H1 (cell line): ENCODE data around the gene KCNC1. TPM values are rescaled to one million over a fixed set of nuclear protein-coding genes. Genes with fewer than 3 reads are reported as not detected.

Experiments
- CTCF ChIA-PET: fragments of 300-600 bp; sonication (Branson Sonifier 250); formaldehyde crosslinking; loops from one replicate; lab custom pipeline; 2021; ENCODE audit not compliant: partially characterized antibody; lab: Charles Lee
- POLR2A ChIA-PET: fragments of 300-600 bp; sonication (Branson Sonifier 250); formaldehyde crosslinking; loops from one replicate; lab custom pipeline; 2021; ENCODE audit warnings: inconsistent platforms; ENCODE audit not compliant: partially characterized antibody; lab: Charles Lee
- DNase-seq, 2 experiments: peaks; one replicate each; pipeline versions ENCODE4 v3.0.0 to v3.0.0-alpha.2; 2010 to 2022; ENCODE audit warnings: low spot score in 2 of 2, low read depth in 1 of 2, mixed read lengths in 1 of 2
- FAIRE-seq: peaks from 2 replicates; lab custom pipeline; 2011; peaks lifted over from hg19 to GRCh38; lab: Jason Lieb, UNC
- H2AFZ ChIP-seq: 2 replicates; pipeline ENCODE4 v1.8.1; 2012; ENCODE audit warnings: low read length, inconsistent platforms
- H2AK5ac ChIP-seq: 2 replicates; pipeline ENCODE4 v1.6.1; 2013; ENCODE audit warnings: low read depth, low read length
- H2BK120ac ChIP-seq: replicated peaks from 2 replicates; pipeline ENCODE3; 2013; ENCODE audit warnings: low read depth, low read length, inconsistent platforms
- H2BK12ac ChIP-seq: 2 replicates; pipeline ENCODE4 v1.6.1; 2013; ENCODE audit warnings: low read depth, low read length
- H2BK15ac ChIP-seq: 2 replicates; pipeline ENCODE4 v1.6.1; 2013; ENCODE audit warnings: low read length
- H2BK20ac ChIP-seq: 2 replicates; pipeline ENCODE4 v1.6.1; 2013; ENCODE audit warnings: low read length
- H2BK5ac ChIP-seq: 2 replicates; pipeline ENCODE4 v1.6.1; 2013; ENCODE audit warnings: low read depth, low read length
- H3K14ac ChIP-seq: 2 replicates; pipeline ENCODE4 v1.6.1; 2013; ENCODE audit warnings: inconsistent platforms; ENCODE audit not compliant: insufficient read length
- H3K18ac ChIP-seq: 2 replicates; pipeline ENCODE4 v1.6.1; 2013; ENCODE audit warnings: low read length; ENCODE audit errors: extremely low read depth
- H3K23ac ChIP-seq: 2 replicates; pipeline ENCODE4 v1.6.1; 2013; ENCODE audit warnings: inconsistent platforms; ENCODE audit not compliant: insufficient read length
- H3K23me2 ChIP-seq: 2 replicates; pipeline ENCODE4 v1.6.1; 2013; ENCODE audit warnings: low read depth, low read length
- H3K27ac ChIP-seq: 2 replicates; pipeline ENCODE4 v1.6.1; 2011; ENCODE audit warnings: low read depth, low read length, inconsistent platforms
- H3K27me3 ChIP-seq, 4 experiments: replicated peaks in 1 of 4; 1 replicate in 1 of 4; 2 replicates in 3 of 4; pipeline versions ENCODE4 v1.6.1 to v1.8.1; 2011 to 2013; ENCODE audit warnings: low read length in 3 of 4, mild to moderate bottlenecking in 3 of 4, inconsistent platforms in 2 of 4, mixed read lengths in 2 of 4, moderate library complexity in 1 of 4; ENCODE audit not compliant: control insufficient read depth in 3 of 4, insufficient read depth in 3 of 4; ENCODE audit errors: extremely low read depth in 1 of 4
- H3K36me3 ChIP-seq, 4 experiments: 2 replicates each; pipeline versions ENCODE4 v1.6.1 to v1.8.1; 2011 to 2013; ENCODE audit warnings: mild to moderate bottlenecking in 4 of 4, low read length in 3 of 4, moderate library complexity in 2 of 4, control low read depth in 1 of 4, inconsistent platforms in 1 of 4; ENCODE audit not compliant: insufficient read depth in 4 of 4, control insufficient read depth in 2 of 4
- H3K4ac ChIP-seq: replicated peaks from 2 replicates; pipeline ENCODE3; 2013; ENCODE audit warnings: low read length, low read depth, mixed read lengths, inconsistent platforms; ENCODE audit not compliant: insufficient read length
- H3K4me1 ChIP-seq, 4 experiments: replicated peaks in 1 of 4; 1 replicate in 1 of 4; 2 replicates in 3 of 4; pipeline versions ENCODE4 v1.6.1 to v1.8.1; 2011 to 2013; ENCODE audit warnings: low read length in 3 of 4, inconsistent platforms in 2 of 4, mixed read lengths in 1 of 4; ENCODE audit not compliant: insufficient read depth in 4 of 4, control insufficient read depth in 3 of 4
- H3K4me2 ChIP-seq, 2 experiments: 2 replicates each; pipeline versions ENCODE4 v1.6.1 to v1.8.1; 2011 to 2013; ENCODE audit warnings: low read depth in 2 of 2, low read length in 2 of 2, control low read depth in 1 of 2, inconsistent platforms in 1 of 2, mild to moderate bottlenecking in 1 of 2; ENCODE audit not compliant: insufficient read depth in 1 of 2
- H3K4me3 ChIP-seq, 4 experiments: fragments of 200-600, 300-600 bp in 1 of 4; sonication (generic), shearing (Covaris generic), sonication (Bioruptor Twin) in 1 of 4; 2 replicates each; pipeline versions ENCODE4 v1.5.1 to v1.8.1; 2011 to 2016; ENCODE audit warnings: low read length in 4 of 4, low read depth in 3 of 4, control low read depth in 2 of 4, inconsistent platforms in 2 of 4, mild to moderate bottlenecking in 2 of 4, mixed read lengths in 1 of 4, moderate library complexity in 1 of 4; ENCODE audit not compliant: insufficient read depth in 2 of 4; ENCODE audit errors: extremely low read depth in 1 of 4
- H3K56ac ChIP-seq: replicated peaks from 2 replicates; pipeline ENCODE3; 2013; ENCODE audit warnings: low read depth, mild to moderate bottlenecking, mixed read lengths, low read length, inconsistent platforms; ENCODE audit not compliant: insufficient read length
- H3K79me1 ChIP-seq: 2 replicates; pipeline ENCODE4 v1.6.1; 2013; ENCODE audit warnings: low read depth, low read length, control low read depth
- H3K79me2 ChIP-seq, 2 experiments: 2 replicates each; pipeline versions ENCODE4 v1.6.1 to v1.8.1; 2012 to 2013; ENCODE audit warnings: low read length in 2 of 2, mild to moderate bottlenecking in 2 of 2, inconsistent platforms in 1 of 2; ENCODE audit not compliant: insufficient read depth in 2 of 2, control insufficient read depth in 1 of 2
- H3K9ac ChIP-seq, 4 experiments: replicated peaks in 1 of 4; 1 replicate in 1 of 4; 2 replicates in 3 of 4; pipeline versions ENCODE4 v1.6.1 to v1.8.1; 2011 to 2013; ENCODE audit warnings: low read depth in 3 of 4, low read length in 3 of 4, control low read depth in 2 of 4, mild to moderate bottlenecking in 2 of 4, moderate library complexity in 2 of 4, inconsistent platforms in 1 of 4; ENCODE audit errors: extremely low read depth in 1 of 4
- H3K9me3 ChIP-seq, 2 experiments: 2 replicates each; pipeline versions ENCODE4 v1.6.1 to v1.8.1; 2012 to 2013; ENCODE audit warnings: mild to moderate bottlenecking in 2 of 2, moderate library complexity in 2 of 2, control low read depth in 1 of 2, inconsistent platforms in 1 of 2, low read depth in 1 of 2, low read length in 1 of 2, mixed read lengths in 1 of 2; ENCODE audit not compliant: insufficient read depth in 2 of 2
- H4K20me1 ChIP-seq, 2 experiments: replicated peaks in 1 of 2; 2 replicates each; pipeline versions ENCODE3 to v1.8.1; 2011 to 2013; ENCODE audit warnings: inconsistent platforms in 2 of 2, low read length in 2 of 2, mild to moderate bottlenecking in 1 of 2; ENCODE audit not compliant: insufficient read depth in 2 of 2, control insufficient read depth in 1 of 2
- H4K5ac ChIP-seq: 2 replicates; pipeline ENCODE4 v1.6.1; 2013; ENCODE audit warnings: low read length, low read depth, mixed read lengths, inconsistent platforms; ENCODE audit not compliant: insufficient read length
- H4K8ac ChIP-seq: 2 replicates; pipeline ENCODE4 v1.8.0; 2013; ENCODE audit warnings: mild to moderate bottlenecking, moderate library complexity, low read length, inconsistent platforms; ENCODE audit not compliant: insufficient read depth; ENCODE audit errors: extremely low read depth
- H4K91ac ChIP-seq: replicated peaks from 2 replicates; pipeline ENCODE3; 2013; ENCODE audit warnings: low read length, mixed read lengths, inconsistent platforms; ENCODE audit not compliant: insufficient read length
- CBX5 ChIP-seq: fragments of 300-800, 300-1000 bp; sonication (generic); IDR thresholded peaks from 2 replicates; pipeline ENCODE4 v1.7.1; 2016; ENCODE audit warnings: antibody characterized with exemption, low read length, low read depth
- EZH2 ChIP-seq: fragments of 200-600 bp; sonication (generic); IDR thresholded peaks from 2 replicates; pipeline ENCODE4 v1.7.1; 2012; ENCODE audit warnings: low read depth, mild to moderate bottlenecking, moderate library complexity, low read length, inconsistent platforms; ENCODE audit not compliant: severe bottlenecking
- RBBP5 ChIP-seq: IDR thresholded peaks from 2 replicates; pipeline ENCODE4 v1.7.1; 2012; ENCODE audit warnings: low read depth, mild to moderate bottlenecking, inconsistent platforms, low read length, moderate library complexity, borderline replicate concordance
- RNF2 ChIP-seq: fragments of 200-900, 300-1000 bp; sonication (generic); IDR thresholded peaks from 2 replicates; pipeline ENCODE4 v1.7.1; 2016; ENCODE audit warnings: borderline replicate concordance, low read depth, mild to moderate bottlenecking, antibody characterized with exemption, low read length; ENCODE audit not compliant: poor library complexity, severe bottlenecking; ENCODE audit errors: missing control alignments
- SIN3A ChIP-seq, 2 experiments: IDR thresholded peaks in 1 of 2; conservative IDR thresholded peaks in 1 of 2; 2 replicates each; pipeline ENCODE4 v1.6.1; 2011 to 2012; ENCODE audit warnings: low read length in 2 of 2, improper control_type of control experiment in 1 of 2, low read depth in 1 of 2, mild to moderate bottlenecking in 1 of 2
- WGBS, 2 experiments: shearing (Covaris generic) in 1 of 2; methylation state at CpG; one replicate each; pipeline versions ENCODE4 v1.1.6 to v1.1.7; 2013 to 2015; ENCODE audit warnings: low lambda C conversion rate in 2 of 2, mixed read lengths in 2 of 2, inconsistent platforms in 1 of 2, low coverage in 1 of 2, missing lambda C conversion rate in 1 of 2; ENCODE audit not compliant: insufficient replicate concordance in 2 of 2, insufficient coverage in 1 of 2, insufficient read length in 1 of 2; ENCODE audit errors: extremely low coverage in 1 of 2, missing lambda C conversion rate in 1 of 2; 5-methylcytosine and 5-hydroxymethylcytosine counted together
- polyA plus RNA-seq, 7 experiments: library from polyadenylated mRNA; depleted of rRNA in 3 of 7; stranded (reverse) in 5 of 7; unstranded in 2 of 7; fragments of >200 nt in 5 of 7; fragments of 200-250 nt in 2 of 7; gene quantifications; 1 replicate in 5 of 7; 2 replicates in 1 of 7; 4 replicates in 1 of 7; pipeline versions ENCODE4 v1.2.1 to v1.2.3, GENCODE V29; 2011 to 2013; ENCODE audit warnings: missing spikeins in 2 of 7, mixed read lengths in 2 of 7
- total RNA-seq: library from RNA; stranded (reverse); fragmentation: NEBNext Ultra II Directional; extraction: Animal tissue kit (Norgen Biotek cat#: 25700); gene quantifications from 2 replicates; pipeline ENCODE4 v1.2.1, GENCODE V29; 2021

The KCNC1 gene
- total and polyA plus RNA-seq, 2 of the 8 experiments (the other 6 are each of a cell fraction or from before 2014, with no cell fraction given): 0.11 to 0.26 TPM

DNA sequence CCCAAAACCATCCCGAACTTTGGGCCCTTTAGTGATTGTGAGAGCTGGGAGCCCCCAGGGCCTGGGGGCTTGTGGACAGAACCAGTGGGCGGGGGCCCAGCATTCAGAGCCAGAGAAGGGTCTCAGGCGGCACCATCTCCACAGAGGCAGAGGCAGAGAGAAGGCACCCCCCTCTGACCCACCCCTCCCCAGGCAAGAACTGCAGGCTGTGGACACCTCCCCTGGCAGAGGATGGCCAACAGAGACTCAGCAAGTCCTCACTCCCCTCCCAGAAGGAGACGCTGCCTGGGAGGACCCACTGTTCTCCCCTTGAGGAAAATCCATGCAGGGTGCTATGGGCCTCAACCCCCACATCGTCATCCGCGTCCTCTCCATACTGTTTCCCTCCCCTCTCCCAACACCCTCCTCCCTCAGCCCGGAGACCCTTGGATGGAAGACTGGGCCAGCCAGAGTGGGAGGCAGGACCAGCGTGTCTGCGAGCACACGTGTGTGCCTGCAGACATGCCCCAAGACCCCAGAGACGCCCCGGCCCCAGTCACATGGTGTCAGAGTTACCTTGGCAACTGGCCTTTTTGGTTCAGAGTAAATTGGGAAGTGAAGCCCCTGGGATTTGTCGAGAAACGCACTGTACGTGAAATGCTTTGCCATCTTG, 42.6 kb downstream of the KCNC1 start:
- H3K4me1 ChIP-seq: no peaks in the 10 kb centered on the region
- no peak overlapping the region for H4K8ac ChIP-seq
- no peak overlapping the region for H3K4me2 ChIP-seq
- ChIA-PET CTCF (interaction anchor here (1.0 kb wide), 1 partner anchor 16 kb away, joined by 6 read pairs; no protein-coding TSS in a partner anchor), POLR2A (no interaction called here)
- DNase-seq (no peak), FAIRE-seq (no peak)
- H3K36me3 ChIP-seq: no peaks in the 10 kb centered on the region
- H2AK5ac ChIP-seq: no peak overlapping the region
- H3K9me3 ChIP-seq: no peaks in the 10 kb centered on the region
- no peak overlapping the region for H4K91ac ChIP-seq
- H3K23ac ChIP-seq: no peak overlapping the region
- H3K9ac ChIP-seq: no peak overlapping the region
- H2BK12ac ChIP-seq: no peak overlapping the region
- H3K14ac ChIP-seq: no peak overlapping the region
- H3K18ac ChIP-seq: no peak overlapping the region
- no peak overlapping the region for H3K27ac ChIP-seq
- no peak overlapping the region for H3K4ac ChIP-seq
- no peak overlapping the region for H2BK120ac ChIP-seq
- no peak overlapping the region for H3K4me3 ChIP-seq
- H3K27me3 ChIP-seq: no peaks in the 10 kb centered on the region
- H3K23me2 ChIP-seq: no peaks in the 10 kb centered on the region
- H2BK5ac ChIP-seq: no peak overlapping the region
- no peaks in the 10 kb centered on the region for H3K79me2 ChIP-seq
- H2BK20ac ChIP-seq: no peak overlapping the region
- no peaks in the 10 kb centered on the region for H3K79me1 ChIP-seq
- H4K20me1 ChIP-seq: peaks cover 0 to 2% of the 10 kb centered on the region in 2 experiments
- 91% methylated on average over 13 of the region's 16 CpGs; no CpG with 5 or more reads in 1 of the 2 experiments for WGBS, 2 experiments
- H3K56ac ChIP-seq: no peak overlapping the region
- no peak overlapping the region for H2AFZ ChIP-seq
- H4K5ac ChIP-seq: no peak overlapping the region
- no peak overlapping the region for H2BK15ac ChIP-seq
- TF ChIP-seq CBX5 (no peak), RBBP5 (no peak), SIN3A (conservative IDR thresholded peaks at IDR 0.05 in 1 of 2, IDR thresholded peaks at IDR 0.05 in 1 of 2; ENCODE audit: low read depth in 1 of 2, low read length in 2 of 2) (no peak), RNF2 (no peak), EZH2 (no peak)
